ENCODE data around the gene MAN1A1. TPM values are rescaled to one million over a fixed set of nuclear protein-coding genes. Genes with fewer than 3 reads are reported as not detected.

Gene MAN1A1
- total RNA-seq, 1 donor from 2014 or later = 87.1 TPM

- no peak for DNase-seq (ENCODE audit: low spot score)
Measured at GRCh38 chr6:119145111-119145510, 204.4 kb downstream of the MAN1A1 start.

- no peak for DNase-seq (ENCODE audit: low spot score)
Measured at GRCh38 chr6:119142637-119143036, 206.9 kb downstream of the MAN1A1 start.

GRCh38 chr6:119142041-119142440 is 207.5 kb downstream of the MAN1A1 start:
- DNase-seq (ENCODE audit: low spot score) = no peak

- DNase-seq (ENCODE audit: low spot score) = no peak
Measured at GRCh38 chr6:119140196-119141140, 209.1 kb downstream of the MAN1A1 start.

- DNase-seq (ENCODE audit: low spot score) = no peak
Measured at GRCh38 chr6:119138906-119139541, 210.5 kb downstream of the MAN1A1 start.

- DNase-seq (ENCODE audit: low spot score) = no peak
Measured at GRCh38 chr6:119137194-119138072, 212.1 kb downstream of the MAN1A1 start.

GRCh38 chr6:119134752-119135151 is 214.8 kb downstream of the MAN1A1 start:
- DNase-seq (ENCODE audit: low spot score) = no peak

GRCh38 chr6:119133400-119133799 is 216.2 kb downstream of the MAN1A1 start:
- DNase-seq (ENCODE audit: low spot score) = no peak

- DNase-seq (ENCODE audit: low spot score) = no peak
Measured at GRCh38 chr6:119132261-119132981, 217.1 kb downstream of the MAN1A1 start.

DNA sequence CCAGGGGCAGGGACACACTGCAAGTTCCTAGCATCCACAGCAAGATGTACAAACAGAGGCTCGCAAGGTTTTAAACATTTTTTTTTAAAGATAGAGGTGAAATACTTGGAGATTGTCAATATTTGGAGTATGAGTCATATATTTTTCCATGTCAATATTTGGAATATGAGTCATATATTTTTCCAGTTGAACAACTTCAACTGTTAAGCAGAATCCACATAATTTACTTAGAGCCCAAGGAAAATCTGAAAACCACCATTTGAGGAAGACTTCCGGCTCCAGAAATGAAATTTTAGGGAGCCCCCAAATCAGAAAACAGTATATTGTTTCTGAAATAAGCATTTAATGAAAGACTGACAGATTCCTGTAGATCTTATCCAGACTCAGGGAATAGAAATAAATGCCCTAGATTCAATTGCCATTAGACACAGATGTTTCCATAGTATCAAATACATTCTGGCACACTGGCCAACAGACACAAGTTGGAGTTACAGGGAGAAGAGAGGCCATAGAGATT is 219.5 kb downstream of the MAN1A1 start:
- DNase-seq (ENCODE audit: low spot score) = no peak

- DNase-seq (ENCODE audit: low spot score) = peak; percentile 35
Measured at GRCh38 chr6:119129148-119129967, 220.2 kb downstream of the MAN1A1 start.

DNA sequence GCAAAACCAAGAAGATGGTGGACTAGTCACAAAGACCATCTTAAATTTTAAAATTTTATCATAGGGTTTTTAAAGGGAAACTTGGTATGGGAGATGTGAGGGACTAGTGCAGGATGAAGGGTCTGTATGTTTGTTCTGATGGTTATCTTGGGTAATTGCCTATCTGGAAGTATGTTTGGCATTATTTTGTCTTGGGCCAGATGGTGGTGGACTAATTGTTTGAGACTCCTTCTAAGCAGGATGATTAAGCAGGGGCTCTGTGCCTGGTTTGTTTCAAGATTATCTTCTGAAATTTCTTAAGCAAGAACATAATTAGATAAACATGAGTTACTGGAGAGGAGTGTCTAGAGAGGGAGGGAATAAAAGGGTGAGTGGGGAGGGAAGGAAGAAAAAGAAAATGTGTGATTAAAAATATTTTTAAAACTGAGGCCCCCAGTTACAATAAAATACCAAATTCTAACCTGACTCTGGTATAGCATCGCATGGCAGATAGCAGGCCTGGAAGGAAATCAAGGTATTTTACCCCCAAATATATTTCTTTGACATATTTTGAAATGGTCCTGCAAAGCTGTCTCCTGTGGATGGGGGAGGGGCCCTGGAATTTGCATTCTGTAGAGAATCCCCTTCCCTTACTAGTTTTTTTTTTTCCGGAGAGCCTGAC is 221.2 kb downstream of the MAN1A1 start:
- DNase-seq (ENCODE audit: low spot score) = no peak

DNA sequence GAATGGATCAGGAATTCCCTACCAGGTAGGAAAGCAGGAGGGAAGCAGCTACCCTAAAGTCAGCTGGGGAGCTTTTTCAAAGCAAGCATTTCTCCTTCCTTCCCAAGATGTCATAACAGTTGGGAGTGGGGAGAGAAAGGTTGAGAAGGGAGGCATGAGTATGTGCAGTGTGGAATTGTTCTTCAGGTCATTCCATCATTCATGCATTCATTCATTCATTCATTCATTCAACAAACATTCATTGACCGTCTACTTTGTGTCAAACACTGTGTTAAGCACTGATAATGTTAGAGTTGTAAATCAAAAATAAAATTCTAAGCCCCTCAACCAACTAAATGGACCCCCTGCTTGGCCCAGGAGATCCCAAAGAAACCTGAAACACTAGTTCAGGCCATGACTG is 221.9 kb downstream of the MAN1A1 start:
- DNase-seq (ENCODE audit: low spot score) = no peak
